Colon (tissue), 2 donors: ENCODE measurements around the gene FAM199X.
A peak's percentile ranks its signal among the peaks of the same experiment; 100 is the strongest.

Source experiments
- FAIRE-seq: peaks from 2 replicates; lab custom pipeline; 2012; peaks lifted over from hg19 to GRCh38; lab: Jason Lieb, UNC
- donor health status: control.
- donor health status: control.

FAM199X gene

GRCh38 chrX:104165894-104166734 is at the start of gene FAM199X:
TSS of gene FAM199X (plus strand) at chrX:104166453. CDS start at chrX:104166786, 333 bp downstream.
- FAIRE-seq = no peak

- peak; percentile 53 for FAIRE-seq
Observed at GRCh38 chrX:104117759-104118158, 48.5 kb upstream of the FAM199X start.

- no peak for FAIRE-seq
Observed at GRCh38 chrX:104118765-104119164, 47.5 kb upstream of the FAM199X start.

GRCh38 chrX:104122829-104123228 is 43.4 kb upstream of the FAM199X start:
- no peak for FAIRE-seq

- no peak for FAIRE-seq
Observed at GRCh38 chrX:104126856-104127255, 39.4 kb upstream of the FAM199X start.

- no peak for FAIRE-seq
Observed at GRCh38 chrX:104130808-104131207, 35.4 kb upstream of the FAM199X start.

GRCh38 chrX:104134583-104135261 is 31.5 kb upstream of the FAM199X start:
- no peak for FAIRE-seq

- FAIRE-seq = no peak
Observed at GRCh38 chrX:104135677-104136076, 30.6 kb upstream of the FAM199X start.

- FAIRE-seq = peak; percentile 24
Observed at GRCh38 chrX:104136241-104137019, 29.8 kb upstream of the FAM199X start.

- FAIRE-seq = no peak
Observed at GRCh38 chrX:104137496-104137895, 28.8 kb upstream of the FAM199X start.

GRCh38 chrX:104141087-104141760 is 25.0 kb upstream of the FAM199X start:
- no peak for FAIRE-seq

GRCh38 chrX:104151037-104151436 is 15.2 kb upstream of the FAM199X start:
- no peak for FAIRE-seq

- FAIRE-seq = peak; percentile 66
Observed at GRCh38 chrX:104156630-104157529, 9.4 kb upstream of the FAM199X start, which contains the start of gene SLC25A53. TSS of gene SLC25A53 (minus strand) at chrX:104157009. CDS start at chrX:104105257, 51,752 bp downstream.

GRCh38 chrX:104166735-104167436 is 633 bp downstream of the FAM199X start:
- FAIRE-seq = no peak

GRCh38 chrX:104168127-104168526 is 1.9 kb downstream of the FAM199X start:
- FAIRE-seq = no peak

- FAIRE-seq = no peak
Observed at GRCh38 chrX:104172121-104172520, 5.9 kb downstream of the FAM199X start.

GRCh38 chrX:104172788-104173187 is 6.5 kb downstream of the FAM199X start:
- FAIRE-seq = no peak

GRCh38 chrX:104173841-104174240 is 7.6 kb downstream of the FAM199X start:
- FAIRE-seq = no peak

GRCh38 chrX:104183685-104184084 is 17.4 kb downstream of the FAM199X start:
- no peak for FAIRE-seq

- no peak for FAIRE-seq
Observed at GRCh38 chrX:104187931-104188330, 21.7 kb downstream of the FAM199X start.
